HS-27A (cell line): Measurements from ENCODE around the gene CPEB3.

Experiments
- DNase-seq: peaks from one replicate; pipeline ENCODE4 v3.0.0-alpha.2; 2012; ENCODE audit warnings: low read depth, missing footprints

The CPEB3 gene

DNA sequence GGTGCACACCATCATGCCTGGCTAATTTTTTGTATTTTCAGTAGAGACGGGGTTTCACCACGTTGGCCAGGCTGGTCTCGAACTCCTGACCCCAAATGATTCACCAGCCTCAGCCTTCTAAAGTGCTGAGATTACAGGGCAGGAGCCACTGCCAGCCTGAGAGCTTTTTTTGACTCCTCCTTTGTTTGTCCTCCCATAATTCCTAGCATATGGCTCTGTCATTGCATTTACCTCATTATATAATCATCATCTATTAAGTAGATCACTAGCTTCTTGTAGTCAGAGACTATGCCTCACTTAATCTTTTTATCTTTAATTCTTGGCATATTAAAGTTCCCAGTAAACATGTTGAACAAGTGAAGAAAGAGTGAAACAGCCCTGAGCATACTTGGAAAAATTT lies 82.1 kb downstream of the CPEB3 start:
- no peak for DNase-seq

DNA sequence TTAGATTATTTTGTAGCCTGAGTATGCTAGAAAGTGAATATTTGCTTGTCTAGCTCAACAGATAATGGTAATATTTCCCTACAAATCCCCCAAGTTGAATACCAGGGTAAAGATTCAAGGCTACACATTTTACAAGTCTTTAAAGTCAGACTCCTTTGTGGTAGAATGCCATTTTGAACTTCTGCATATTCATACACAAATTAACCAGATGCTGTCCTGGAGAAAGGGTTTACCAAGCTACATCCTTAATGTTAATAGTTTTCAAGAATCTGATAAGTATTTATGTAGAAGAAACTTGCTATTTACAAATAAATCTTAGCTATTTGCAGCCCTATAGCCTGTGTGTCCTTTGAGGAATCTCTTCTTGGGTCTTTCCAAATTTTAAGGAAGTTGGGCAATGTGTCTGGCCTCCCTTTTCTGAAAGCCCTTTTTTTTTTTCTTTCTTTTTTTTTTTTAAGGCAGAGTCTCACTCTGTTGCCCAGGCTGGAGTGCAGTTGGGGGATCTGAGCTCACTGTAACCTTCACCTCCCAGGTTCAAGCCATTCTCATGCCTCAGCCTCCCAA lies 82.6 kb downstream of the CPEB3 start:
- no peak for DNase-seq

DNA sequence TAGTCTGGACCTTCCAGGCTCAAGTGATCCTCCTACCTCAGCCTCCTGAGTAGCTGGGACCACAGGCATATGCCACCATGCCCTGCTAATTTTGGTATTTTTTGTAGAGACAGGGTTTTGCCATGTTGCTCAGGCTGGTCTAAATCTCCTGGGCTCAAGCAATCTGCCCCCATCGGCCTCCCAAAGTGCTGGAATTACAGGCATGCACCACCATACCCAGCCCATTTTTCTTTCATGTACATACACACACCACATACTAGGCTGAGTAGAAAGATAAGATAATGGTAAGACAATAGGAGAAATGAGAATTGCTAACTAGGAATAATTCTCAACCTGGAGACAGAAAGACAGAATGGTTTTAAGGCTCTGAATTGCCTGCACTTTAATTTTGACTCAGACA lies 83.8 kb downstream of the CPEB3 start:
- DNase-seq: no peak

DNA sequence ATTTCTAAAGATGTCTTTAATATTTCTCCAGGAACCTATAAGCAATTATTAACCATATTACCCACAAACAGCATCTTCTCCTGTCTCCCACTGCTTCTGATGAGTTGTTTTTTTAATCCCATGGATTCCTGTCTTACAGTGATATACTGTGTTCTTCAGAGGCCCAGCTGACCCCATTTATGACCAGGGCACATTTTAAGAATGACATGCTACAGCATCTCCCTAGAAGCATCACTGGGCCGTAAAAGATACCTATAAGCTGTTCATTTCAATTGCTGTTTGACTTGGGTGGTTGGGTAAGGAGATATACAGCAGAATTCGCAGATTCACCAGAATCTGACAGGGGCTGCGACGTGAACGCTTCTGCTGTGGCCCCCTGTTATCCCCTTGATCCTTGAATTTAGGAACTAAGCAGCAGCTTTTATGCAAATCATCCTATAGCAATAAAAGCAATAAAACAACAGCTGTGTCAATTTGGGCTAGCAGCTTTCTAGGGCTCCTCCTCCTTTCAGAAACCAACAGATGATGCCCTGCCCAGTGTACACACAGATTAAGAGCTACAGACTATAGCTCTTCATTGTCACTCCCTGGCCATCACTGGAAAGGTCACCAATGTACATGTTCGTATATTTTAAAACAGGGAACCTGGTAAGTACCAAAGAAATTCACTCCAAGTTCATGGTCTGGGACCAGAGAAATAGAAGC lies 86.8 kb downstream of the CPEB3 start:
- DNase-seq: no peak

DNA sequence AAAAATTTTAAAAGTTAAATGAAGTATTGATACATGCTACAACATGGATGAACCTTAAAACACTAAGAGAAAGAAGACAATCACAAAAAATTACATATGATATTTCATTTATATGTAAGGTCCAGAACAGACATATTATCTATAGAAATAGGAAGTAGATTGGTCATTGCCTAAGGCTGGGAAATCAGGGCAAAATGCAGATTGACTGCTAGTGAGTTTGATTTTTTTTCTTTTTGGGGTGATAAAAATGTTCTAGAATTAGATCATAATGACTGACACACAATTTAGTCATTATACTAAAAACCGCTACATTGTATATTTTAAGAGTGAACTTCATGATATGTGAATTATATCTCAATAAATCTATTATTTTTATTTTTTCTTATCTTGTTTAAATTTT lies 88.3 kb downstream of the CPEB3 start:
- no peak for DNase-seq

DNA sequence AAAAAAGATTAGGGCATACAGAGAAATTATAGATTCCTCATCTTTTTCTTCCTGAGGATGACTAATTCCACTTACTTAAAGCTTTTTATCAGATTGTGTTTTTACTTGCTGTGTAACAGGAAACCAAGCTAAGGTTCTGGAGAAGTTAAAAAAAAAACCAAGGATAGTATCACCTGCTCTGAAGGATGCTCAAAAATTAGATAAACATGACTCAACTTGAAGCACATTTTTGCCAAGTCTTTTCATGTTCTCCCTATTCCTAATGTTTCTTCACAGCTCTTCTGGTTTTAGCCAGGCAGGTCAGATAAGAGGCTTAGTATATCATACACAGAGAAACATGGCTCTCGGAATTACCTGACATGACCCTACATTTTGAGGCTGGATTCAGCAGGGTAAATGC lies 90.3 kb downstream of the CPEB3 start:
- DNase-seq: no peak

DNA sequence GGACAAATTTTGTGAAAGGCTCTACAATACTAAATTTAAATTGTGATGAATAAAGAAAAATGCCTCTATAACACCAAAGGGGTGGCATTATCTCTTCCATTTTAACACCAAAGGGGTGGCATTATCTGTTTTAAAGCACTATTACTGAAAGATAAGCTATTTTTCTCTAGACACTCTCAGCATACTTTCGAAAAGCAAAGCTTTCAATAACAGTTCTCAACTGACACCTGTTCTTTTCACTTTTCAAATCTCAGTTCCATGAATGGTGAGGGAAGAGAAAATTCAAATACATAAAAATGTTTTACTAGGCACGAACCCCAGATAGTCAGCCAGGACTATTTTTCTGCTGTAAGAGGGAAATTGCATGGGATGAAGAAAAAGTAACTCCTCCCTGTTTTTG lies 103.8 kb downstream of the CPEB3 start:
- DNase-seq: no peak

DNA sequence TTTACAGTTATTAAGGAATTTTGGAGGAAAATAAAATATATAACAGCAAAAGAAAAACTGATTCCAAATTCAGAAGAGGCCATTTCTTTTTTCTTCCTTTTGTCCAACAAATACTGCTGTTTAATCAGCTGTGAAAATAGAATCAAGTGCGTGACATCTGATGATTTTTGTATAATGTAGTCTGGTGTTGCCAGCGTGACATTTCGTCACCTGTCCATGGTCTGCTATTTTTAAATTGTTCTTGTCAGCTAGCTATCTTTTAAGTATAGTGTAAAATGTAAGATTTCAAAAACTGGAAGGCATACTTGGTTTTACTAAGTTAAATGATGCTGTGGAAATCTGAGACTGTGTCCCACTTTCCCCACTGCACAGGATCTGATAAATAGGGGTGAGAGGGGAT lies 105.9 kb downstream of the CPEB3 start:
- no peak for DNase-seq

DNA sequence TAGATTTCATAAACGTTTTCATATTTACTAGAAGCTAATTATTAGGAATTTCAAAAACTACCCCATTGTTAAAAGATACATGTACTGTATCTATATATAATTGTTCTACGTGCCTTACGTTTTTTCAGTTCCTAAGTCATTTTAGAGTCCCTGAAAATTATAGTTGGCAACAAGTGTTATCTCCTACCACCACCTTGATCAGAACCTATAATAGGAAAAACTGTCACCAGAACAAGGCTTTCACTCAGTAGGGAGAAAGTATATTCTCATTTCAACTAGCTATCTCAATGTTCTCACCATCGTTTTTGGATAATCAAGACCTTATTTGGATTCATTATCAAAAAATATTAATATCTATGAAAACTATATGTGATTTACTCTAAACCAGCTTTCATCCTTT lies 107.7 kb downstream of the CPEB3 start:
- DNase-seq: no peak

DNA sequence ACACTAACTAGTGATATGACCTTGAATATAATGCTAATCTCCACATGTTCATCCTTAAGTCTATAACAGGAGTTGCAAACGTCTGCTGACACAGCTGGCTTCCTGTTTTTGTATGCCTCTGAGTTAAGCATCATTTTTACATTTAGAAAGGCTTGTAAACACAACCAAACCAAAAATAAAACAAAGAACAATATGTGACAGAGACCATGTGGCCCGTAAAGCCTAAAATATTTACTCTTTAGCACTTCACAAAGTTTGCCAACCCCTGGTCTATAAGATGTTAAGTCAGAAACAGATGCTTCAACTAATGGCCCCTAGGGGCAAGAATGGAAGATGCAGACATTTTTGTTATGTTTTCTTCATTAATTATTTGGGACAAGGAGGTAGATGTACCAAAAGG lies 109.3 kb downstream of the CPEB3 start:
- no peak for DNase-seq

DNA sequence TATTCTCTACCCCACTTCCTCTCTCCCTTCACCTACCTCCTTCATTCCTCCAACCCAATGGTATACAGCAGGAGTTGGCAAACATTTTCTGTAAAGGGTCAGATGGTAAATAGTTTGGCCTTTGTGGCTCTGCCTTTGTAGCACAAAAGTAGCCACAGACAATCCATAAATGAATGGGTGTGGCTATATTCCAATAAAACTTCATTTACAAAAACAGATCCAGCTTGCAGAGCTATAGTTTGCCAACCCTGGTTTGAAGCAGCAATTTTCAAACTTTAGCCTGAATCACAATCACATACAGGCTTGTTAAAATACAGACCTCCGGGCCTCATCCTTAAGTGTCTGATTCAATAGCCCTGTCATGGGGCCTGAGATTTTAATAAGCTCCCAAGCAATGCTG lies 110.5 kb downstream of the CPEB3 start:
- no peak for DNase-seq

DNA sequence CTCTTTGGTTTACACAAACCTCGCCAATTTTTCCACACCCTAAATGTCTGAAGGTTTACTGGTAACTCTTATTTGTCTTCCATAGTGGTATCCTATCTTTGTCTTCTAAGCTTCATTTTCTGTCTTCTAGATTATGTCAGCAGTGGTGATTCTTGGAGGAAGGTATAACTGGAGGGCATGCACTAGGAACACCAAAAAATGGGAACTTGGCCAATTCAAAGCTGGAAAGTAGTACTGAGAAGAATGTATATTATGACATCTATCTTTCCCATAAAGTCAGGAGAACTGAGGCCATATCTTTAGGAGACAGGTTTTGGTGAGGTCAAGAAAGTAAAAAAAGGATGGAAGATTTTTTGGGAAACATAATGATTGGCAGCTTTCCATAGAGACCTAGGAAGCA lies 113.3 kb downstream of the CPEB3 start:
- DNase-seq: no peak

DNA sequence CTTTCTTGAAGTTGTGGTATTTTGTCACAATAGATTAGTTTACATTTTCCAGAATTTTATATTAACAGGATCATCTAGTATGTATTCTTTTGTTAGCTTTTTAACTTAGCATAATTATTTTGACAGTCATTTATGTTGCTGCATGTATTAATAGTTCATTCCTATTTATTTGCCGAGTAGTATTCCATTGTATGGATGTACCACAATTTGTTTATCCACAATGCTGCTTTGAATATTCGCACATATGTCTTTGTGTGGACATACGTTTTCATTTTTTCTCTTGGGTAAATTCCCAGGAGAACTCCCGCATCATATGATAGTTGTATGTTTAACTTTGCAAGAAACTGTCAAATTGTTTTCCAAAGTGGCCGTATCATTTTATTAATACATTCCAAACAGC lies 115.7 kb downstream of the CPEB3 start:
- DNase-seq: no peak

DNA sequence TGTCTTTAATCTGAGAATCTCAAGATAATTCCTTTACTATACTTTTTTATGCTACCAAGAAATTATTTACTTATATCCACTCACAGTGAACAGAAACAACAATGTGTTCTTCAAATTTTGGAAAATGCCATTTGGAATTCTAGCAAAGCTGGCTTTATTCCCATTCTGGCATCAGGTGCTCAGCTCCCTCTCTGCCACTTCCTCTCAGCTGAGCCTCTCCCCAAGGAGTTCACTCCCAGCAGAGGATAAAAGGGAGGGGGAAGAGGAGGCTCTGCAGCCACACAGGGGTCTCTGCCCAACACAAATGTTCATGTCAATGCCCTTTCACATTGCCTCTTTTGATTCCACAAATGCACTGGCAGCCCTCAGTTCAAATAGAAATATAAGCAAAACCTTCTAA lies 116.9 kb downstream of the CPEB3 start:
- DNase-seq: no peak

DNA sequence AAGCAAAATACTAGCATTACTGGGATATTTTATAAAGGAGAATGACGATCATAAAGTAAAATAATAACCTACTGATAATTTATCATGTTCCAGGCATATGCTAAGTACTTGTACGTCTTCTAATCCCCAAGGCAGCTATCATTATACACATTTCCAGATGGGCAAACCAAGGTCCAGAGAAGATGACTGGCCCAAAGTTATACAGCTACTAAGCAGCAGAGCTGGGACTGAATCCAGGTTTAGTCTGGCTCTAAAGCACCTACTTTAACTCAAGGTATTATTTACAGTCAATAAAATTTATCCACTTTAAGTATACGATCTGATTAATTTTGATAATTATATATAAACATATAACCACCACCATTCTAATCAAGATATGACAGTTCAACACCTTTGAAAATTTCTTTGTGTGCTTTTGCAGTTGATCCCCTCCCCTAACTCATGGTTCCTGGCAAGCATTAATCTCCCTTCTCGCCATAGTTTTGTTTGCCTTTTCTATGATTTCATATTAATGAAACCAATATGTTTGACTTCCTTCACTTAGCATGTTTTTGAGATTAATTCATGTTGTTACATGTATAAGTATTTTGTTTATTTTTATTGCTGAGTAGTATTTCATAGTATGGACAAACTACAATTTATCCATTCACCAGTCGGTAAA lies 126.7 kb downstream of the CPEB3 start:
- no peak for DNase-seq

DNA sequence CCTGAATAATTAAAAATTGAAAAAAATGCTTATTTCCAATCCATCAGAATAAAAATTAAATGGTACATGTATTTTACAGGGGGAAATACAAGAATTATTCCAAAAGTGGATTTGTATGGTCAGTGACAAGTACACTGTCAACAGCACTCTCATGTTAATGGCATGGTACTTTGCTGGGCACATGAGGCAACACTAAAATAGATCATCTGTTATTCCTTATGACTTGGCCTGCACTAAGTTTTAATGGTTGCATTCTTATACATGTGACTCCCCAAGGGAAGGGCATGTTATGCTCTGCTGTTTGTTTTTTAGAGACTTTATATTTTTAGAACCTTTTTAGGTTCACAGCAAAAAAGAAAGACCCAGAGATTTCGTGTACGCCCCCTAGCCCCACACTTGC lies 128.3 kb downstream of the CPEB3 start:
- no peak for DNase-seq

DNA sequence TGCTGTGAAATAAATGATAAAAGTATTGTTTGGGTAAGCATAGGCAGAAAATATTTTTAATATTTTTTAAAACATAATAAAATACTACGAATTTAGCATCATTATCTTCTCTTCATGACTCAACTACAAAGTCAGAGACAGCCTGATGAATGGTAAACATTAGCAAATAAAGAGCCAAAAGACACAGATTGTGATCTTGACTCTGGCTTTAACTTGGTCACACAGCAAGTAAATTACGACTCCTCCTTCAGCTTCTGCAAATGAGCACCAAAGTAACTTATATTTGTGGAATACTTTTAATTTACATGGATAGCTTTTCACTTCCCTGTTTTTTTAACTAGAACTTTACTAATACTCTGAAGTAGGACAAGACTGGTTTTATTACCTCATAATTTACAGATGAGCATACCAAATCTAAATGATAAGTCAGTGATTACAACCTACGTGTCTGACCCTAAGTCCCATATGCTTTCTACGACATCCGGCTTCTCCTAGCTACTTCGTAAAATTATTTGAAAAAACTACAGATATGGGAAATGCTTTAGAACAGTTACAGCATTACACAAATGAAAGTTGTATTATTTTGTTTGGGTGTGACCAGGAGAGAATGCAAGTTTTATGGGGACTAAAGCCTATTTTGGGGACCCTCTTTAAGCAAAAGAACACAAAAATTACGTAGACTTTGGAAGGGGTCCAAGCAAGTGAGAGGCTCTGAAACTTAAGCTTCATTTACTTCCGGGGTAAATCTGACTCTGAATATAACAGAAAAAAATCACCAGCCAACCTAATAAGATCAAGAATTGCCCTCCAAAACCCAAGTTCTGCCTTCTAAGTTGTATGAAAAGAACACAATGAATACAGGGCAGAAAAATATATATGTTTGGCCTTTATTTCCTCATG lies 133.8 kb downstream of the CPEB3 start:
- no peak for DNase-seq

DNA sequence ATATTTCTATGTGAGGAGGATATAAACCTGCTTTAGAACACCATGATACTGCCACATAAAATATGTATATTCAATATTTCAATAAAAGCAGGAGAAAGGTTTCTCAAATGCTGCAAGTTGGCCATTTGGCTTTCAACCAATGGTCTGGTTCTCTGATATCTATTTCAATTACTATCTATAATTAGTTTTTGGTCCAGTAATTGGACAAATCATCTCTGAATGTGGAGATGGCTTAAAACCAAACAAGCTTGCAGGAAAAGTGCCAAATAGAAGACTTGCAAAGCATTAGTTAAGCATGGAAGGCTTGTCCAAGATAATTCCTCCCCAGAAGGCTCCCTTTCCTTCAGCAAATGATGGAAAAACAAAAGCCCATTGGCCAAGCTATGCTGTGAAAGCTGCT lies 140.1 kb downstream of the CPEB3 start:
- no peak for DNase-seq

DNA sequence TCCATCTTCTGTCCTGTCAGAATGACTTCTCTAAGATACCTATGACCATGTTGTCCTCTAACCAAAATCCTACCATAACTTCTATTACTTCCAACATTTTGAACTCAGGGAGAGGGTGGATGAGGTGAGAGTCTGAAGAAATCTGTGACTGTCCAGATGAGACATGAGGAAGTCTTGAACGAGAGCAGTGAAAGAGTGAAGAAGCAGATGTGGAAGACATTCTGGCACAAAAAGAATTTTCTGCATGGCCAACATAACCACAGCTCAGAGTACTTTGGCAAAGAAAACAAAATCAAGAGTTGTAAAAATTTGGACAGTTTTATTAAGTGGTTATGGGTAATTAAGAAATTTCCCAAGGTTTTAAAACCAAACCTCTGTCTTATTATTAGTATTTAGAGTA lies 141.6 kb downstream of the CPEB3 start:
- no peak for DNase-seq

DNA sequence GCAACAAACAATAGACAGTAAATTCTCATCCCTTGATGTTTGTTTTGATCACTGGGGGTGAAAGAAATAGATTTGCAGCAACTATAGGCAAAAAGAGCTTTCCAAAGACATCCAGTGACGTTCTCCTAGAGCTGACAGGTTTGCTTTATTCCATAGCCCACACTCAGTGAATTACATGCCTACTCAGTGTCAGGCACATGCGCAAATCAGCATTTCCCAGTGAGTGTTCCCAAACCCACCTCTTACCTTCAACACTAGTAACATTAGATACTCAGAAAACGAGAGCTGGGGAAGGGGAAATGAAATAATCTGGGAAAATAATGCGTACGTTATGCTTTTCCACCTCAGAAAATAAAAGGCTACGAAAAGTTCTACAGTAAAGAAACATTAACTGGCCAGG lies 144.1 kb downstream of the CPEB3 start:
- DNase-seq: no peak

DNA sequence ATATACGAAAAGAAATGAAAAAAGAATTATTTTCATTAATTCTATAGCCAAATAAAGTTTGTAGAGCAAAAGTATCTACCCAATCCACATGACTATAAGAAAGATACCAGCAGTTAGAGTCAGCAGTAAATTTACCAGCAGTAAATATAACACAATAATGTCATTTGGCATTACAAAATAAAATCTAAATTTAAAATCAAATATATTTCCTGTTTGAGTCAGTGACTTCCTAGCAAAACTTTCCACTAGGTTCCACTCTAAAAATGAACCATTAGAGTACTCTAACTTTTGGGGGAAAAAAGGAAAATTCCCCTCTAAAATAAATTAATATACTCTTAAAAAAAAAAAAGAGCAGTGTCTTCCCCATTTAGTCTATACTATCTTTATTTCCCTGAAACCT lies 144.8 kb downstream of the CPEB3 start:
- no peak for DNase-seq

DNA sequence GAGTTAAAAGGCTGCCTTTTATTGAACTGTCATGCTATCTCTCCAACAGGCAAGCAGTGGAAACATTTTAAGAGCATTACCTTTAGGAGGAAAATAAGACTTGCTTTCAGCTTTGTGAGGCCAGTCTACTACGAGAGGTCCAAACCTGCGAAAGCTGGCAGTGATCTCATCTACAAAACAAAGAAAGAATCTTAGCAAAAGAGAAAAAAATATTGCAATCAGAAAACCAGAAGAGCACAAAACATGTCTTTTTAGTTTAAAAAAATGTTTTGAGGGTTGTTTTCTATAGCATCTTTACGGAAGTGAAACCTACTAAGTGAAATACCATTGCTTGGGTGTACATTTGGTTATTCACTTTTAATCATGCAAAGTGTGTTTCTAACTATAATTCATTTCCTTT lies 147.9 kb downstream of the CPEB3 start:
- no peak for DNase-seq

DNA sequence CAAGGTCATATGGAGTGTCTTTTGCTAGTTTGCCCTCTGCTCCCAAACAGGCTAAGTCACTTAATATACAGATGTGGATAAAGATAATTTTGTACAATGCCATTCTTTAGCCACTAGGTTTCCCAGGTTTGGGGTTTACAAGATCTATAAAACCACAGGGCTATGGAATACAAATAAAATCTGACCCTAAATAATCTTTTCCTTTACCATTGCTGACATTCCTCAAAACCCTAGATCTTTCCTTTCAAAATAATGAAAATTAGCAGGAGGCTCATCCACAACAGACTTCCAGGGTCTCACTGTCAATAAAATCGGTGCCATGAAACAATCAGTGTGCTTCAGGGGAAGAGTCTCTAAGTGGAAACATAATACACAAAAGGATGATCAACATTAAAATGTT lies 148.4 kb downstream of the CPEB3 start:
- DNase-seq: no peak
